Fibroblast of gingiva (primary cell): ENCODE data around the gene KRTAP8-1.

Source experiments
- DNase-seq: peaks from one replicate; pipeline ENCODE4 v3.0.0-alpha.2; 2011; ENCODE audit warnings: low read depth

KRTAP8-1 gene

GRCh38 chr21:30813174-30813573 is at the start of gene KRTAP8-1:
KRTAP8-1 (minus strand) TSS chr21:30813274; CDS start chr21:30813220, 54 bp downstream.
- DNase-seq = no peak

GRCh38 chr21:30847627-30848500 is 34.8 kb upstream of the KRTAP8-1 start:
- DNase-seq = no peak

GRCh38 chr21:30842990-30843389 is 29.9 kb upstream of the KRTAP8-1 start:
- no peak for DNase-seq

- DNase-seq = no peak
These were observed 26.2 kb upstream of the KRTAP8-1 start for GRCh38 chr21:30839304-30839703.

- DNase-seq = no peak
These were observed 25.5 kb upstream of the KRTAP8-1 start for GRCh38 chr21:30838536-30838935.

- no peak for DNase-seq
These were observed 18.2 kb upstream of the KRTAP8-1 start for GRCh38 chr21:30831194-30831765.

GRCh38 chr21:30829659-30830058 is 16.6 kb upstream of the KRTAP8-1 start, which contains the start of gene KRTAP7-1:
KRTAP7-1 (minus strand) TSS chr21:30829759; CDS start chr21:30829698, 61 bp downstream.
- no peak for DNase-seq

- no peak for DNase-seq
These were observed 6.0 kb upstream of the KRTAP8-1 start for GRCh38 chr21:30818837-30819610.

GRCh38 chr21:30800605-30801004 is 12.5 kb downstream of the KRTAP8-1 start:
- no peak for DNase-seq

GRCh38 chr21:30793581-30794314 is 19.3 kb downstream of the KRTAP8-1 start:
- DNase-seq = no peak

GRCh38 chr21:30779249-30779648 is 33.8 kb downstream of the KRTAP8-1 start:
- DNase-seq = no peak

GRCh38 chr21:30769724-30770431 is 43.2 kb downstream of the KRTAP8-1 start:
- no peak for DNase-seq
